MM.1S (cell line): ENCODE measurements around the gene ADAMTS7.
A peak's percentile ranks its signal among the peaks of the same experiment; 100 is the strongest.

Experiments
- DNase-seq: peaks from one replicate; pipeline ENCODE4 v3.0.0-alpha.2; 2015
- H2AFZ ChIP-seq: fragments of 300-600 bp; sonication (generic); 2 replicates; pipeline ENCODE4 v1.6.0; 2016; ENCODE audit warnings: antibody characterized with exemption, low read length
- H3F3A ChIP-seq: fragments of 300-600 bp; sonication (generic); 2 replicates; pipeline ENCODE4 v1.6.1; 2016; ENCODE audit warnings: mild to moderate bottlenecking, antibody characterized with exemption, low read length, moderate library complexity, mixed read lengths; ENCODE audit not compliant: insufficient read depth
- H3K27ac ChIP-seq: fragments of 300-600 bp; sonication (generic); 2 replicates; pipeline ENCODE4 v1.5.1; 2016; ENCODE audit warnings: mild to moderate bottlenecking, low read length
- H3K27me3 ChIP-seq: fragments of 300-600 bp; sonication (generic); replicated peaks from 2 replicates; pipeline ENCODE4 v1.6.0; 2016; ENCODE audit warnings: low read length; ENCODE audit not compliant: insufficient read depth
- H3K36me3 ChIP-seq: fragments of 300-600 bp; sonication (generic); replicated peaks from 2 replicates; pipeline ENCODE4 v1.6.1; 2016; ENCODE audit warnings: mild to moderate bottlenecking, low read length, mixed read lengths; ENCODE audit not compliant: insufficient read depth
- H3K4me1 ChIP-seq: fragments of 300-600 bp; sonication (generic); 2 replicates; pipeline ENCODE4 v1.6.1; 2016; ENCODE audit warnings: low read length, mixed read lengths
- H3K4me2 ChIP-seq: fragments of 300-600 bp; sonication (generic); 2 replicates; pipeline ENCODE4 v1.6.0; 2016; ENCODE audit warnings: low read depth, low read length
- H3K4me3 ChIP-seq: fragments of 300-600 bp; sonication (generic); 2 replicates; pipeline ENCODE4 v1.5.1; 2016; ENCODE audit warnings: low read length, mixed read lengths
- H3K79me2 ChIP-seq: fragments of 300-600 bp; sonication (generic); 2 replicates; pipeline ENCODE4 v1.6.1; 2016; ENCODE audit warnings: mixed run types, low read length, mixed read lengths
- H3K9ac ChIP-seq: fragments of 300-600 bp; sonication (generic); 2 replicates; pipeline ENCODE4 v1.6.1; 2016; ENCODE audit warnings: low read length, mixed read lengths
- H3K9me2 ChIP-seq: fragments of 300-600 bp; sonication (generic); replicated peaks from 2 replicates; pipeline ENCODE4 v1.6.1; 2016; ENCODE audit warnings: mild to moderate bottlenecking, low read length, mixed read lengths; ENCODE audit not compliant: insufficient read depth
- H3K9me3 ChIP-seq: fragments of 300-600 bp; sonication (generic); replicated peaks from 2 replicates; pipeline ENCODE4 v1.6.1; 2016; ENCODE audit warnings: mild to moderate bottlenecking, low read length, mixed read lengths; ENCODE audit not compliant: insufficient read depth
- H4K20me1 ChIP-seq: fragments of 300-600 bp; sonication (generic); 2 replicates; pipeline ENCODE4 v1.6.1; 2016; ENCODE audit warnings: mild to moderate bottlenecking, low read length, moderate library complexity, mixed read lengths; ENCODE audit not compliant: insufficient read depth
- EZH2 ChIP-seq: fragments of 300-600 bp; sonication (generic); optimal IDR thresholded peaks from 2 replicates; pipeline ENCODE3; 2017; ENCODE audit warnings: low read depth, mild to moderate bottlenecking, antibody characterized with exemption, low read length, mixed read lengths
- EZH2phosphoT487 ChIP-seq: fragments of 300-600 bp; sonication (generic); IDR thresholded peaks from 2 replicates; pipeline ENCODE4 v1.6.1; 2018; ENCODE audit warnings: antibody characterized with exemption, low read length
- TF ChIP-seq, protein P1 (sequence below): fragments of 300-600 bp; sonication (generic); IDR thresholded peaks from 2 replicates; pipeline ENCODE4 v1.5.1; 2016; ENCODE audit warnings: antibody characterized with exemption, low read length, mixed read lengths

Gene ADAMTS7

DNA sequence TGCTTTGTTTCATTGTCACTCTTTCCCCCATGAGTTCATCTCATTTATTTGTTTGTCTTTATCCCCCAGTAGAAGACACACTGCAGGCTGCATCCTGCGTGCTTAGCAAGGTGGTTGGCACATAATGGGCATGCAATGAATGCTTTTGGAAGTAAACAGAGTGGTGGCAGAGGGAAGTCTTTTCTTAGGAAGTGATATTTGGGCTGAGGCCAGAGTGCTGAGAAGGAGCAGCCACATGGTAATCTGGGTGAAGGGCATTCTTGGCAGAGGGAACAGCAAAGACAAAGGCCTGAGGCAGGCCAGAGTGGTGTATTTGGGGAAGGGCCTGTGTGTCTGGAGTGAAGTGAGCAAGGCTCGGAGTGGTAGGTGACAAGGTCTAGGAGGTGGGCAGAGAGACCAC, 17.7 kb upstream of the ADAMTS7 start:
- Histone ChIP-seq H3K36me3 (no peaks in the 10 kb centered on the region), H3K9me3 (no peaks in the 10 kb centered on the region), H3K4me2 (no peak overlapping the region), H3K4me3 (no peak overlapping the region), H3K27ac (no peak overlapping the region), H3K4me1 (no peaks in the 10 kb centered on the region), H3F3A (no peaks in the 10 kb centered on the region), H2AFZ (no peak overlapping the region), H3K9me2 (no peaks in the 10 kb centered on the region), H3K79me2 (no peaks in the 10 kb centered on the region), H3K9ac (no peak overlapping the region), H4K20me1 (no peaks in the 10 kb centered on the region), H3K27me3 (no peaks in the 10 kb centered on the region)
- TF ChIP-seq EZH2 (no peak), EZH2phosphoT487 (no peak)
- TF ChIP-seq, protein P1, sequence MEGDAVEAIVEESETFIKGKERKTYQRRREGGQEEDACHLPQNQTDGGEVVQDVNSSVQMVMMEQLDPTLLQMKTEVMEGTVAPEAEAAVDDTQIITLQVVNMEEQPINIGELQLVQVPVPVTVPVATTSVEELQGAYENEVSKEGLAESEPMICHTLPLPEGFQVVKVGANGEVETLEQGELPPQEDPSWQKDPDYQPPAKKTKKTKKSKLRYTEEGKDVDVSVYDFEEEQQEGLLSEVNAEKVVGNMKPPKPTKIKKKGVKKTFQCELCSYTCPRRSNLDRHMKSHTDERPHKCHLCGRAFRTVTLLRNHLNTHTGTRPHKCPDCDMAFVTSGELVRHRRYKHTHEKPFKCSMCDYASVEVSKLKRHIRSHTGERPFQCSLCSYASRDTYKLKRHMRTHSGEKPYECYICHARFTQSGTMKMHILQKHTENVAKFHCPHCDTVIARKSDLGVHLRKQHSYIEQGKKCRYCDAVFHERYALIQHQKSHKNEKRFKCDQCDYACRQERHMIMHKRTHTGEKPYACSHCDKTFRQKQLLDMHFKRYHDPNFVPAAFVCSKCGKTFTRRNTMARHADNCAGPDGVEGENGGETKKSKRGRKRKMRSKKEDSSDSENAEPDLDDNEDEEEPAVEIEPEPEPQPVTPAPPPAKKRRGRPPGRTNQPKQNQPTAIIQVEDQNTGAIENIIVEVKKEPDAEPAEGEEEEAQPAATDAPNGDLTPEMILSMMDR: no peak
- DNase-seq: no peak

DNA sequence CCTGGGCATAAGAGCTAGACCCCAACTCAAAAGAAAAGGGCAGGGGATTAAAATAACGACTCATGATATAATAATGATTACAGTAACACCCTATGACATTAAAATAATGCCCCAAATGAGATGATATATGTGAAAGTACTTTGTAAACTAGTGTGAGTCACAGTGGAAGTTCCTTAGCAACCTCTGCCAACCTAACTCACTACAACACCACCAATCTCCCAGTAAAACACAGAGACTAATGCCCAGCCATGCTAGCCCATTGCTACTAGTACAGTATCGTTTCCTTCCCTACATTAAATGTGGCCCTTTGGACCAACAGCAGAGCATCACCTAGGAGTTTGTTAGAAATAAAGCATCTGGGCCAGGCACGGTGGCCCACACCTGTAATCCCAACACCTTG, 11.2 kb upstream of the ADAMTS7 start:
- no peak overlapping the region for H3K4me3 ChIP-seq
- no peak overlapping the region for H2AFZ ChIP-seq
- no peaks in the 10 kb centered on the region for H3K4me1 ChIP-seq
- DNase-seq: no peak
- H3K9me3 ChIP-seq: no peaks in the 10 kb centered on the region
- H3K4me2 ChIP-seq: no peak overlapping the region
- TF ChIP-seq EZH2 (no peak), EZH2phosphoT487 (no peak)
- TF ChIP-seq, protein P1: no peak
- H3F3A ChIP-seq: no peaks in the 10 kb centered on the region
- H3K9me2 ChIP-seq: no peaks in the 10 kb centered on the region
- no peak overlapping the region for H3K9ac ChIP-seq
- no peaks in the 10 kb centered on the region for H3K79me2 ChIP-seq
- H3K27ac ChIP-seq: no peak overlapping the region
- H3K36me3 ChIP-seq: no peaks in the 10 kb centered on the region
- H3K27me3 ChIP-seq: no peaks in the 10 kb centered on the region
- no peaks in the 10 kb centered on the region for H4K20me1 ChIP-seq

DNA sequence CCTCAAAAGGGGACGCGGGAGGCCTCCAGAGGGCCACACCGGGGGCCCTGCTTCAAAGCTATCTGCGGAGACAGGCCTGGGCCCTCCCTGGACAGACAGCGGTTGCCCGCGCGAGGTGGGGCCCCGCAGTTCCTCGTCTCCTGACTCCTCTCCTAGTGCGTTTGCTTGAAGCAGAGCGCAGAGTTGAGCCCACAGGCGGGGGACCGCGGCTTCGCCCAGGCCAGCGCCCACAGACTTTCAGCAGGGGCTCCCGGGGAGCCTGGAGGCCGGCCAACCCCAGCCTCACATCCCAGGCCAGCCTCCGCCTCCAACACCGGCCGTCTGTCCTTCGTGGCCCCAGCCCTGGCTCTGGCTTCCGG, 540 bp upstream of the ADAMTS7 start:
- Histone ChIP-seq H3K9me3 (no peaks in the 10 kb centered on the region), H3F3A (no peaks in the 10 kb centered on the region), H3K27ac (no peak overlapping the region), H3K36me3 (no peaks in the 10 kb centered on the region), H3K27me3 (peaks cover 27% of the 10 kb centered on the region), H3K4me3 (peak overlapping the region; percentile 75), H3K9me2 (no peaks in the 10 kb centered on the region), H3K4me1 (no peaks in the 10 kb centered on the region), H3K4me2 (peak overlapping the region; percentile 100), H3K79me2 (no peaks in the 10 kb centered on the region), H2AFZ (peak overlapping the region; percentile 95), H3K9ac (peak overlapping the region; percentile 47; the same call in 1 of the 2 replicates), H4K20me1 (no peaks in the 10 kb centered on the region)
- DNase-seq: no peak
- TF ChIP-seq EZH2phosphoT487 (no peak), EZH2 (no peak)
- TF ChIP-seq, protein P1: no peak
